H7 (cell line): Measurements from ENCODE around the gene BCAS1. TPM values are rescaled to one million over a fixed set of nuclear protein-coding genes. Genes with fewer than 3 reads are reported as not detected.
"Not testable (repeated sequence)": the region's sequence is repeated elsewhere in the genome, so short reads cannot be mapped to it uniquely, and the experiment has no call there.

Experiments used
- DNase-seq: peaks from one replicate; pipeline ENCODE4 v3.0.0; 2012
- H3K27me3 ChIP-seq: 2 replicates; pipeline ENCODE4 v1.6.0; 2011; ENCODE audit warnings: mild to moderate bottlenecking, low read length; ENCODE audit not compliant: control insufficient read depth, insufficient read depth
- H3K36me3 ChIP-seq: replicated peaks from 2 replicates; pipeline ENCODE4 v1.5.1; 2011; ENCODE audit warnings: low read length; ENCODE audit not compliant: control insufficient read depth, insufficient read depth
- H3K4me3 ChIP-seq: 2 replicates; pipeline ENCODE4 v1.5.1; 2011; ENCODE audit warnings: low read depth, mild to moderate bottlenecking, control low read depth, low read length, moderate library complexity; ENCODE audit not compliant: insufficient read depth
- total RNA-seq: library from RNA; depleted of rRNA; stranded (reverse); fragments of >200 nt; shearing (Covaris generic); gene quantifications from 2 replicates; pipeline ENCODE4 v1.2.3, GENCODE V29; 2014

Gene BCAS1
- total RNA-seq, 1 experiment from 2014 or later, result 0.07 TPM

GRCh38 chr20:54017846-54018245, 52.5 kb downstream of the BCAS1 start:
- Histone ChIP-seq H3K4me3 (no peak overlapping the region), H3K27me3 (no peaks in the 10 kb centered on the region), H3K36me3 (no peaks in the 10 kb centered on the region)
- no peak for DNase-seq

DNA sequence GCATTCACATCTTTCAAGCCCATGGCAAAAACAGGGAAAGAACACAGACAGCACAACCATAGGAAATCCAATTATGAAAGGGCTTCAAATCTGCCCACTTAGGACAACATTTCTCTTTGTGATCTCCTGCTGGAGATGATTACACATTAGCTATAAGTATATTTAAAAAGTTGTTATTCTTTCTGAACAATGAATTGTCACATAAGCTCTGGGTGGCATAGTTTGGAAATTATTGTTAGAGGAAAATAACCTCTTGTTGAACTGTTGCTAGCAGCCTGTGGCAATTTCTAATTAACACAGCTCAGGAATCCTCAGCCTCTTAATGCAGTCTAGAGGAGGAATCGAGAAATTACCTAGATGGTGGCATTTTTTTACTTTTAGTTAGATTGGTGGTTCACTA, 54.9 kb downstream of the BCAS1 start:
- no peaks in the 10 kb centered on the region for H3K36me3 ChIP-seq
- DNase-seq, result no peak
- H3K27me3 ChIP-seq, result no peaks in the 10 kb centered on the region
- H3K4me3 ChIP-seq, result no peak overlapping the region

- Histone ChIP-seq H3K36me3 (no peaks in the 10 kb centered on the region), H3K4me3 (no peak overlapping the region), H3K27me3 (no peaks in the 10 kb centered on the region)
- DNase-seq, result no peak
Measured at GRCh38 chr20:54014293-54014926, 56.0 kb downstream of the BCAS1 start.

- no peaks in the 10 kb centered on the region for H3K36me3 ChIP-seq
- DNase-seq, result no peak
- no peaks in the 10 kb centered on the region for H3K27me3 ChIP-seq
- no peak overlapping the region for H3K4me3 ChIP-seq
Measured at GRCh38 chr20:54013471-54013870, 56.9 kb downstream of the BCAS1 start.

DNA sequence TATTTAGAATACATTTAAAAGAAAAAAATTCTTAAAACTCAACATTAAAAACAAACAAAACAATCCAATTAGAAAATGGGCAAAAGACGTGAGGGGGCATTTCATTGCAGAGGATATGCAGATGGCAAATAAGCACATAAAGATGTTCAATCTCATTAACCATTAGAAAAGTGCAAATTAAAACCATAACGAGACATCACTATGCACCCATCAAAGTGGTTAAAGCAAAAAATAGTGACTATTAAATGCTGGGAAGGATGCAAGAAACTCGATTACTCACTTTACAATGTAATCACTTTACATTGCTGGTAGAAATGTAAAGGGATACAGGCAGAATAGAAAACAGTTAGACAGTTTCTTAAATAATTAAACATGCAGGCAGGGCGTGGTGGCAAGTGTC, 59.0 kb downstream of the BCAS1 start:
- no peak overlapping the region for H3K4me3 ChIP-seq
- H3K27me3 ChIP-seq, result no peaks in the 10 kb centered on the region
- H3K36me3 ChIP-seq, result no peaks in the 10 kb centered on the region
- DNase-seq, result no peak

- H3K4me3 ChIP-seq, H3K36me3 ChIP-seq, H3K27me3 ChIP-seq, DNase-seq: not testable (repeated sequence)
Measured at GRCh38 chr20:54006216-54006615, 64.2 kb downstream of the BCAS1 start.

DNA sequence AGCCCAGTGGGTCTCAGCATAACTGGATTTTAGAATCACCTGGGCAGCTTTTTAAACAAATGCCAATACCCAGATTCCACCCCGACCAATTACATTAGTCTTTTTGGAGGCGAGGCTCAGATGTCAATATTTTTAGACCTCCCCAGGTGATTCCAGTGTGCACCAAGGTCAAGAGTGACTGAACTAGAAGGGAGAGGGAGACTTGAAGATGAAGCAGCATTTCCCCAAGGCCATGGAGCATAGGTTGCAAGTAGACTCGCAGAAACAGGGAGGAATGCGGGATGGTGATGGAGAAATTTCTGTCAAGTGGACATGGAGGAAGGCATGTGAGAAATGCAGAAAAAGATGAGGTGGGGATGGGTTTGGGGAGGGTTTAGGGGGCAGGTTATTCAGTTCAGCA, 64.9 kb downstream of the BCAS1 start:
- H3K27me3 ChIP-seq, result no peaks in the 10 kb centered on the region
- no peak overlapping the region for H3K4me3 ChIP-seq
- no peaks in the 10 kb centered on the region for H3K36me3 ChIP-seq
- no peak for DNase-seq

DNA sequence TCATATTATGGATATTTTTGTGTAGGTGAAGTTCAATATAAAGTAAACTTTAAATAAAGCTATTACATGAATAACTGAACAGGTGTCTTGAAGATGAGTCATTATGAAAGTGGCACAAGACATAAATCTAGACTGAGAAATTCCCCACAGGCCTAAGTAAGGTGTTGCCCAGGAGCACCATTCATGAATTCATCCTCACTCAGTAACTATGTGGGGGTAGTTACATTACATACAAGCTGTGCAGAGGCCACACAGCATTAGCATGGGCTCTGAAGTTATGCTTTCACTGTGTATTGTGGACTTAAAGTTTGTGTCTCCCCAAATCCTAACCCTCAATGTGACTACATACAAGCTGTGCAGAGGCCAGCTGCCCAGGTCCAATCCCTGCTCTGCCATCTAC, 65.9 kb downstream of the BCAS1 start:
- H3K27me3 ChIP-seq, result no peaks in the 10 kb centered on the region
- no peak for DNase-seq

DNA sequence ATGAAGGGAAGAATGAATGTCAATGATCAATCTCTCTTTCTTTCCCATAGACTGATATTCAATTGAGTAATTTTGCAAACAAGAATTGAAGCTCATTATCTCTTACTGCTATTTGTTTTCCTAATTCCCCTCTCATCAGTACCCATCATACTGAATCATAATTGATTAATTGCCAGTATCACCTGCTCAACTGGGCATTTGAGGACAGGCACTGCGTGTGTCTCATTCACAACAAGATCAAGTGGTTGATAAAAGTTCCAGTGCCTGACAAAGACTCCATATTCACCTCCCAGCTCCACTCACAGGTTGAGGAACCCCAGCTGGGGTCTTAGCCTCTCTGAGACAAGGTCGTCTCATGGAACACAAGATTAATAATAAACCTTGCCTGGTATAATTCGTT, 67.7 kb downstream of the BCAS1 start:
- no peak overlapping the region for H3K4me3 ChIP-seq
- H3K27me3 ChIP-seq, result no peaks in the 10 kb centered on the region
- no peak for DNase-seq
- no peaks in the 10 kb centered on the region for H3K36me3 ChIP-seq

More for the DNA sequence above, 65.9 kb downstream of the BCAS1 start:
- H3K36me3 ChIP-seq, result no peaks in the 10 kb centered on the region
- no peak overlapping the region for H3K4me3 ChIP-seq

- DNase-seq, result no peak
- Histone ChIP-seq H3K4me3 (no peak overlapping the region), H3K36me3 (no peaks in the 10 kb centered on the region), H3K27me3 (no peaks in the 10 kb centered on the region)
Measured at GRCh38 chr20:54002056-54002575, 68.3 kb downstream of the BCAS1 start.

DNA sequence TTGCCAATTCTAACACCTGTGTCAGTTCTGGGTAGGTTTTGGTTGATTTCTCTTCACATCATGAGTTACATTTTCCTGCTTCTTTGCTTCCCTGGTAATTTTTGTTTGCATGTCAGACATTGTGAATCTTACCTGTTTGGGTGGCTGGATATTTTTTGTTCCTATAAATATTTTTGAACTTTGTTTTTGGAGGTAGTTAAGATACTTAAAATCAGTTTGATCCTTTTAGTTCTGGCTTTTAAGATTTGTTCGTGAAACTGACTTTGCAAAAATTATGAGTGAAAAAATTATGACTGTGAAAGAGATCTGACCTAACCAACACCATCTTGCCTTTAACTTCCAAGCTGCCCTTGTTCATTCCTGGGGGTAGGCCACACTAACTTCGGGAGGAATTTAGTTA, 69.5 kb downstream of the BCAS1 start:
- DNase-seq, result no peak
- no peak overlapping the region for H3K4me3 ChIP-seq
- H3K27me3 ChIP-seq, result no peaks in the 10 kb centered on the region
- no peaks in the 10 kb centered on the region for H3K36me3 ChIP-seq

DNA sequence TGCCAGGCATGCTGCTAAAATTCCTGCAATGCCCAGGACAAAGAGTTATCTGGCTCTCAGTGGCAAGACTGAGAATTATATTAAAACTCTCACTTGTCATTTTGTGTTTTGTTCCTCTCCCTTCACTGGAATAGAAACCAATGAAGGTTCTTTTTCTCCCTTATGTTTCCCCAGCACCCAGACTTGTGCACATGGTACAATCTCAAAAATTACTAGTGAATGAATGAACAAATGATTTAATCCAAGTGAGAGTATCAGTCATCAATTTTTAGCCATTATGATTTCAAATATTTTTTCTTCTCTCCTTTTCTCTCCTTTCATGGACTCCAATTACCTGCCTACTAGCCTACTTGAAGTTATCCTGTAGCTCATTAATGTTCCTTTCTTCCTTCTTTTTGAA, 70.1 kb downstream of the BCAS1 start:
- no peak for DNase-seq

DNA sequence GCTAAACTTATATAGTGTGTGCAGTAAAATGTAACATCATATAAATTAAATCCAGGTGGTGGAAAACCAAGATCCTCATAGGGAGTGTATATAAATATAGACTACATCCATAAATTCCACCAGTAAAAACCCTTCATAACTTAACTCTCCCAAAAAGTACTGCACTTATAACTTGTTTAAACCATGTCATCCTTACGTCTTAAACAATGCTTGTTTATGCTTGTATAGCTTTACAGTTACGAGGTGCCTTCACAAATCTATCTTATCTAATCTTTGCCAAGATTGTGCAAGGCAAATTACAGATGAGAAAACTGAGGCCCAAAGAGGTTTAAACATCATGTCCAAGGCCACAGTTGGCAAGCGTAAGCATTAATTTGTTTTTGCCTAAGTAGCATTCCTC, 71.3 kb downstream of the BCAS1 start:
- DNase-seq, result no peak
- no peaks in the 10 kb centered on the region for H3K36me3 ChIP-seq
- no peak overlapping the region for H3K4me3 ChIP-seq
- no peaks in the 10 kb centered on the region for H3K27me3 ChIP-seq

More for the DNA sequence above, 70.1 kb downstream of the BCAS1 start:
- Histone ChIP-seq H3K36me3 (no peaks in the 10 kb centered on the region), H3K4me3 (no peak overlapping the region), H3K27me3 (no peaks in the 10 kb centered on the region)

DNA sequence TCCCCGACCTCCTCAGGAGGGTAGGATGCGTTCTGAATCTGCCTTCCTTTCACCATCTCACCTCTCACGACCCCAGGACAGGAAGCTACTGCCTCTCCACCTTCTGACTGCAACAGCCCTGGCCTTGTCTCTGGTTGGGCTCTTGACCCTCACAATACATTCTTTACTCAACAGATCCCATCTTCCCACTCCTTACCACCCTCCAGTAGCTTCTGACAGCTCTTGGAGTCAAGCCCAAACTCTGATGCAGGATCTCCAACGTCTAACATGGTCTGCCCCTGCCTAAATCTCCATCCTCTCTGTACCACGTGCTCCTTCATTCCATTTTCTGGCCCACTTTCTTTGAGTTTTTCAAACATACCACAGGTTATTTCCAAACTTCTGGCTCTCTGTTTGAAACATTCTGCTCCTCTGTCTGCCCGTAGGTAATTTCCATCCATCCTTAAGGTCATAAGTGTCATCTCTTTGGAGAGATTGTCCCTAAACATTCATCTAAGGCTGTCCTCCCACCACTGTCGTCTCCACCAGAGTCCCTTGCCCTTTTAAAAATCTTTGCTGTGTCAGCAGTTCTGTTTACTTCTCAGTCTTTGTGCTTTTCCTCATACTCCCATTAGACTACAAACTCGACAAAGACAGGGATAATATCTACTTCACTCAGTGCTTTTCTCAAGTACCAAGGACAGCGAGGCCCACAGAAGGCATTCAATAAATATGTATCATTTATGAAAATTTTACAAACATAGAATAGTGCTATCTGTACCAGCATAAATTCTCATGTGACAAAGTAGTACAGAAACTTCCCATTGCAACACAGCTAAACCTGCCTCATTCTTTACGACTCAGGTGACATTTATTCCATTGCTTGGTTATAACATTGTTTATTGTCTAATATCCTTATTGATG, 73.6 kb downstream of the BCAS1 start:
- H3K36me3 ChIP-seq, result no peaks in the 10 kb centered on the region
- no peak overlapping the region for H3K4me3 ChIP-seq
- H3K27me3 ChIP-seq, result no peaks in the 10 kb centered on the region
- no peak for DNase-seq

GRCh38 chr20:53995949-53996348, 74.4 kb downstream of the BCAS1 start:
- DNase-seq, result no peak
- no peaks in the 10 kb centered on the region for H3K27me3 ChIP-seq
- no peaks in the 10 kb centered on the region for H3K36me3 ChIP-seq
- no peak overlapping the region for H3K4me3 ChIP-seq
